ENCODE data around the gene SYVN1. TPM values are rescaled to one million over a fixed set of nuclear protein-coding genes. Genes with fewer than 3 reads are reported as not detected.
A peak's percentile ranks its signal among the peaks of the same experiment; 100 is the strongest.

The SYVN1 gene
- total and polyA plus RNA-seq, 2 donors (not counting 1 experiment from before 2014, with no cell fraction given): 187 to 282 TPM

- Histone ChIP-seq H3K9ac (ENCODE audit: low read length) (peak within 1 kb of the TSS; percentile 86), H3K79me2 (ENCODE audit: control insufficient read depth, insufficient read depth, low read length) (peaks cover 24% of the 10 kb centered on the region), H3K9me3 (ENCODE audit: control extremely low read depth in 1 of 3, control insufficient read depth in 2 of 3, insufficient read depth in 1 of 3, low read length in 2 of 3) (no peaks in the 10 kb centered on the region), H3K36me3 (replicated peaks in 1 of 2; ENCODE audit: control extremely low read depth in 1 of 2, control insufficient read depth in 1 of 2, extremely low read depth in 1 of 2, insufficient read depth in 2 of 2, low read length in 1 of 2) (peaks cover 0 to 40% of the 10 kb centered on the region in 2 experiments), H3K27me3 (replicated peaks in 1 of 4; ENCODE audit: control extremely low read depth in 1 of 4, control insufficient read depth in 3 of 4, insufficient read depth in 4 of 4, low read length in 3 of 4) (no peaks in the 10 kb centered on the region), H3K4me3 (ENCODE audit: control extremely low read depth in 1 of 5, extremely low read depth in 1 of 5, insufficient read depth in 1 of 5, low read depth in 2 of 5, low read length in 4 of 5) (peak within 1 kb of the TSS; percentile 61 to 81 (median 76)), H4K20me1 (ENCODE audit: control insufficient read depth, insufficient read depth, low read length, poor library complexity, severe bottlenecking) (peaks cover 8% of the 10 kb centered on the region), H2AFZ (ENCODE audit: insufficient read depth, low read depth, low read length, poor library complexity, severe bottlenecking) (peak within 1 kb of the TSS; percentile 98), H3K4me2 (replicated peaks; ENCODE audit: low read depth, low read length, poor library complexity, severe bottlenecking) (peak within 1 kb of the TSS; percentile 88), H3K4me1 (ENCODE audit: control insufficient read depth in 2 of 2, insufficient read depth in 2 of 2, low read length in 2 of 2) (peaks cover 12 to 19% of the 10 kb centered on the region in 2 donors), H3K27ac (ENCODE audit: low read length in 2 of 2) (peak within 1 kb of the TSS; percentile 91 to 94)
- under 1% methylated on average over 77 of the region's 79 CpGs for WGBS (ENCODE audit: insufficient coverage)
- Mint-ChIP-seq H3K27me3 (no peaks in the 10 kb centered on the region), H3K27ac (peak within 1 kb of the TSS; percentile 100), H3K4me3 (peak within 1 kb of the TSS; percentile 98), H3K4me1 (peaks cover 28% of the 10 kb centered on the region), H3K9me3 (ENCODE audit: insufficient read depth) (no peaks in the 10 kb centered on the region)
- no peak for TF ChIP-seq CTCF (IDR thresholded peaks at IDR 0.05)
- no peak for TF ChIP-seq EZH2 (IDR thresholded peaks at IDR 0.05; ENCODE audit: borderline replicate concordance, insufficient read depth, low read depth, low read length, poor library complexity, severe bottlenecking)
- peak; percentile 87 for ATAC-seq (ENCODE audit: low read depth)
- DNase-seq: peak; percentile 98
- CTCF ChIA-PET: interaction anchor here (0.5 to 2.0 kb wide), 3 partner anchors 27 to 50 kb away, joined by 3 to 8 read pairs (median 6); partner anchors contain the start of gene SAC3D1
- POLR2A ChIA-PET: no interaction called here
- intact Hi-C loops (cut with micrococcal nuclease): loop anchor here (1.0 kb wide), 9 partner anchors 12 to 167 kb away; partner anchors contain the start of genes ARL2, ATG2A, FAU and MRPL49
These were observed 50.3 kb downstream of the SYVN1 start, which contains the start of the genes CDCA5 and ZFPL1 for GRCh38 chr11:65083834-65084597. TSS of gene CDCA5 (minus strand) at chr11:65084040. CDS start at chr11:65083978, 62 bp downstream. TSS of gene ZFPL1 (plus strand) at chr11:65084222. CDS start at chr11:65084699, 477 bp downstream.
